ENCODE measurements around the gene MEF2C. TPM values are rescaled to one million over a fixed set of nuclear protein-coding genes. Genes with fewer than 3 reads are reported as not detected.
"Not testable (repeated sequence)": the region's sequence is repeated elsewhere in the genome, so short reads cannot be mapped to it uniquely, and the experiment has no call there.

The MEF2C gene
- total RNA-seq, 4 donors from 2014 or later: 51.0 to 78.6 (median 65.7) TPM

DNA sequence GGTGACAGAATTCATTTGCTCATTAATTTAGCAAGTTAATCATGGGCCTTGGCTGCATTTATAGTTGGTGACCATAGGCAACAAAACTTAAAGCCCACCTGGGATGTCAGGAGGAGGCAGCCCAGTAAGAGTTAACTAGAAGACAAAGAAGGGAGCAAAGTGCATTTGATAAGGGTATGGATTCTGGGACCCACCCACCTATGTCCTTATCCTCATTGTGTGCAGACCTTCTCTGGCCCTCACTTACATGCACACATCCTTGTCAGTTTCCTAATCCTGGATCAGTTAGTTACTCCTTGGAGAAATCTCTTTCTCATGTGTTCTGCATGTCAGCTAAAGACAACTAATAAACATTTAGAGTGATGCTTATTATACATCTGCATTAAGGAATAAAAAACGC, 24.6 kb downstream of the MEF2C start:
- 94 to 95% methylated on average over 1 of the region's 1 CpG for WGBS, 2 donors
- H3K4me1 ChIP-seq: peaks cover 10 to 12% of the 10 kb centered on the region in 2 donors
- H3K27me3 ChIP-seq: no peaks in the 10 kb centered on the region
- H3K4me3 ChIP-seq (replicated peaks in 1 of 3): no peak overlapping the region
- DNase-seq: no peak
- H3K27ac ChIP-seq: no peak overlapping the region
- TF ChIP-seq, protein P1, sequence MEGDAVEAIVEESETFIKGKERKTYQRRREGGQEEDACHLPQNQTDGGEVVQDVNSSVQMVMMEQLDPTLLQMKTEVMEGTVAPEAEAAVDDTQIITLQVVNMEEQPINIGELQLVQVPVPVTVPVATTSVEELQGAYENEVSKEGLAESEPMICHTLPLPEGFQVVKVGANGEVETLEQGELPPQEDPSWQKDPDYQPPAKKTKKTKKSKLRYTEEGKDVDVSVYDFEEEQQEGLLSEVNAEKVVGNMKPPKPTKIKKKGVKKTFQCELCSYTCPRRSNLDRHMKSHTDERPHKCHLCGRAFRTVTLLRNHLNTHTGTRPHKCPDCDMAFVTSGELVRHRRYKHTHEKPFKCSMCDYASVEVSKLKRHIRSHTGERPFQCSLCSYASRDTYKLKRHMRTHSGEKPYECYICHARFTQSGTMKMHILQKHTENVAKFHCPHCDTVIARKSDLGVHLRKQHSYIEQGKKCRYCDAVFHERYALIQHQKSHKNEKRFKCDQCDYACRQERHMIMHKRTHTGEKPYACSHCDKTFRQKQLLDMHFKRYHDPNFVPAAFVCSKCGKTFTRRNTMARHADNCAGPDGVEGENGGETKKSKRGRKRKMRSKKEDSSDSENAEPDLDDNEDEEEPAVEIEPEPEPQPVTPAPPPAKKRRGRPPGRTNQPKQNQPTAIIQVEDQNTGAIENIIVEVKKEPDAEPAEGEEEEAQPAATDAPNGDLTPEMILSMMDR (IDR thresholded peaks at IDR 0.05): no peak
- TF ChIP-seq POLR2A (IDR thresholded peaks at IDR 0.05): no peak
- intact Hi-C loops (cut with DNase I): no loop called here
- H3K36me3 ChIP-seq: no peaks in the 10 kb centered on the region
- no peaks in the 10 kb centered on the region for H3K9me3 ChIP-seq

- H3K27ac ChIP-seq; H3K9me3 ChIP-seq; DNase-seq; H3K27me3 ChIP-seq; H3K4me3 ChIP-seq (replicated peaks in 1 of 3); H3K36me3 ChIP-seq; intact Hi-C loops (cut with DNase I): not testable (repeated sequence)
- WGBS, 2 donors: 94 to 100% methylated on average over 3 of the region's 3 CpGs
- H3K4me1 ChIP-seq: peaks cover 7 to 11% of the 10 kb centered on the region in 2 donors
Measured at GRCh38 chr5:88856381-88856780, 26.6 kb downstream of the MEF2C start.

DNA sequence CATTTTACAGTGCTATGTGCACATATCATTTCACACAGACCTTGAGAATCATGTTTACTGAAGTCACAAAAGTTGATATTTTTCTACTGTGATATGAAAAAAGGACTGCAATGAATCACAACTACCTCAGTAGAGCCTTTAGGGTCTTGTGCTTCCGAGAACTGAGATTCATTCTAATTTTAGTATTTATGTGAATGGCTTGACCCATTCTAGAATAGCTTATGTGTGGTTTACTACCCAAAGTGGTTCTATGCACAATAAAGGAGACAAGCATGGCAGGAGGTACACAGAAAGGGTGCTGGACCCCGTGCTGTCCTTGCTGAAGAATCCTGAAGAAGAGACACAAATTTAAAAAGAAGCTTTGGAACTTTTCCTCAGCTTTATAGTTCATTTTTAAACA, 28.2 kb downstream of the MEF2C start:
- no peak for DNase-seq
- Histone ChIP-seq H3K27me3 (no peaks in the 10 kb centered on the region), H3K36me3 (no peaks in the 10 kb centered on the region), H3K9me3 (no peaks in the 10 kb centered on the region), H3K4me1 (no peaks in the 10 kb centered on the region), H3K27ac (no peak overlapping the region), H3K4me3 (replicated peaks in 1 of 3) (no peak overlapping the region)
- intact Hi-C loops (cut with DNase I): no loop called here
- TF ChIP-seq, protein P1 (IDR thresholded peaks at IDR 0.05): no peak
- TF ChIP-seq POLR2A (IDR thresholded peaks at IDR 0.05): no peak
- WGBS, 2 donors: 88 to 91% methylated on average over 2 of the region's 2 CpGs

- TF ChIP-seq, protein P1 (IDR thresholded peaks at IDR 0.05): no peak
- no peak for TF ChIP-seq POLR2A (IDR thresholded peaks at IDR 0.05)
- WGBS, 2 donors: 55 to 73% methylated on average over 1 of the region's 1 CpG
- intact Hi-C loops (cut with DNase I): no loop called here
- no peak for DNase-seq
- Histone ChIP-seq H3K27me3 (no peaks in the 10 kb centered on the region), H3K9me3 (no peaks in the 10 kb centered on the region), H3K4me3 (replicated peaks in 1 of 3) (no peak overlapping the region), H3K4me1 (no peaks in the 10 kb centered on the region), H3K27ac (no peak overlapping the region), H3K36me3 (no peaks in the 10 kb centered on the region)
Measured at GRCh38 chr5:88847420-88847819, 35.6 kb downstream of the MEF2C start.

GRCh38 chr5:88846434-88846833, 36.5 kb downstream of the MEF2C start:
- Histone ChIP-seq H3K27ac (no peak overlapping the region), H3K27me3 (no peaks in the 10 kb centered on the region), H3K9me3 (no peaks in the 10 kb centered on the region), H3K4me1 (peaks cover 0 to 2% of the 10 kb centered on the region in 2 donors), H3K4me3 (replicated peaks in 1 of 3) (no peak overlapping the region), H3K36me3 (no peaks in the 10 kb centered on the region)
- DNase-seq: no peak
- intact Hi-C loops (cut with DNase I): no loop called here
- TF ChIP-seq POLR2A (IDR thresholded peaks at IDR 0.05): no peak
- TF ChIP-seq, protein P1 (IDR thresholded peaks at IDR 0.05): no peak
- WGBS, 2 donors: 95 to 97% methylated on average over 1 of the region's 1 CpG
